B cell (primary cell): ENCODE measurements around the gene GRM8.

Experiments used
- EZH2 ChIP-seq: IDR thresholded peaks from 2 replicates; pipeline ENCODE4 v1.6.1; 2012; ENCODE audit warnings: borderline replicate concordance, low read depth, mild to moderate bottlenecking, moderate library complexity, low read length; ENCODE audit not compliant: insufficient read depth, poor library complexity, severe bottlenecking
- TF ChIP-seq, protein P1 (sequence below): fragments of 200-600 bp; IDR thresholded peaks from one replicate; pipeline ENCODE4 v1.8.0; 2022; ENCODE audit warnings: antibody characterized with exemption, mild to moderate bottlenecking

DNA sequence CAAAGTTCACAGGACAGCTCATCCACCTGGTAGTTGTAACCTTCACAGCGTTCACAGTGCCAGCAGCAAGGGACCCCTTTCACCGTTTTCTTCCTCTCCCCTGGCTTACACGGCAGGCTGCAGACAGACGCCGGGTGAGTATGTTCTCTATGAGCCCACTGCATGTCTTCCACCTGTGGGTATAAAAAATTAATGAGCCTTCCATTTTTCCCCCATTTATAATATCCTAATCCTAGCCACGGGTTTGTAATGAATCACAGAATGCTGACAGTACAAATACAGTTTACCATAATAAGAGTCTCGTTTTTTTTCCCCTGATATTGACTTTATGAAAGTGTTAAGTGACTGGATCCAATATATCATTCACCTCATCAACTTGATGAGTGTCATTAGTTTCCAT, 719.0 kb downstream of the GRM8 start:
- TF ChIP-seq, protein P1, sequence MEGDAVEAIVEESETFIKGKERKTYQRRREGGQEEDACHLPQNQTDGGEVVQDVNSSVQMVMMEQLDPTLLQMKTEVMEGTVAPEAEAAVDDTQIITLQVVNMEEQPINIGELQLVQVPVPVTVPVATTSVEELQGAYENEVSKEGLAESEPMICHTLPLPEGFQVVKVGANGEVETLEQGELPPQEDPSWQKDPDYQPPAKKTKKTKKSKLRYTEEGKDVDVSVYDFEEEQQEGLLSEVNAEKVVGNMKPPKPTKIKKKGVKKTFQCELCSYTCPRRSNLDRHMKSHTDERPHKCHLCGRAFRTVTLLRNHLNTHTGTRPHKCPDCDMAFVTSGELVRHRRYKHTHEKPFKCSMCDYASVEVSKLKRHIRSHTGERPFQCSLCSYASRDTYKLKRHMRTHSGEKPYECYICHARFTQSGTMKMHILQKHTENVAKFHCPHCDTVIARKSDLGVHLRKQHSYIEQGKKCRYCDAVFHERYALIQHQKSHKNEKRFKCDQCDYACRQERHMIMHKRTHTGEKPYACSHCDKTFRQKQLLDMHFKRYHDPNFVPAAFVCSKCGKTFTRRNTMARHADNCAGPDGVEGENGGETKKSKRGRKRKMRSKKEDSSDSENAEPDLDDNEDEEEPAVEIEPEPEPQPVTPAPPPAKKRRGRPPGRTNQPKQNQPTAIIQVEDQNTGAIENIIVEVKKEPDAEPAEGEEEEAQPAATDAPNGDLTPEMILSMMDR: no peak
- TF ChIP-seq EZH2: no peak
